HCT116 (cell line): Measurements from ENCODE around the gene ATG4B. TPM values are rescaled to one million over a fixed set of nuclear protein-coding genes. Genes with fewer than 3 reads are reported as not detected.

Experiments used
- ATAC-seq: fragments of 200-7000 bp; cut with Tn5 transposase; 2 replicates; pipeline ENCODE4 v1.9.1; 2020; ENCODE audit warnings: mild to moderate bottlenecking, moderate library complexity
- BruUV-seq: library from RNA; stranded (reverse); fragments of 400-500 nt; replicated peaks from 2 replicates; lab custom pipeline; 2021; lab: Mats Ljungman, UMichigan
- CTCF ChIA-PET: fragments of 300-600 bp; sonication (Branson Sonifier 250); formaldehyde crosslinking; loops from one replicate; lab custom pipeline; 2021; ENCODE audit warnings: antibody characterized with exemption; lab: Charles Lee
- POLR2A ChIA-PET: fragments of 300-600, 350-600 bp; sonication (Branson Sonifier 250); formaldehyde crosslinking; loops from one replicate; lab custom pipeline; 2021; ENCODE audit warnings: antibody characterized with exemption; lab: Charles Lee
- RAD21 ChIA-PET, 2 experiments: fragments of 300-600 bp; sonication (Branson Sonifier 250); formaldehyde crosslinking; loops; one replicate each; lab custom pipeline; 2023; ENCODE audit warnings: low total read pairs in 2 of 2; ENCODE audit not compliant: uncharacterized antibody in 2 of 2, unreplicated experiment in 2 of 2, low non-redundant PET in 1 of 2; lab: Charles Lee
- DNase-seq: peaks from one replicate; pipeline ENCODE4 v3.0.0-alpha.2; 2010; ENCODE audit warnings: low read depth, low spot score
- H2AFZ ChIP-seq: fragments of 200-600 bp; shearing (Covaris generic), sonication (generic); 2 replicates; pipeline ENCODE4 v1.6.1; 2017; ENCODE audit warnings: low read depth, mixed run types, mixed read lengths, antibody characterized with exemption, low read length; ENCODE audit not compliant: poor library complexity, severe bottlenecking
- H3K27ac ChIP-seq: 2 replicates; pipeline ENCODE4 v1.5.1; 2012; ENCODE audit warnings: low read depth, low read length
- H3K27me3 ChIP-seq: fragments of 200-600 bp; sonication (generic); 2 replicates; pipeline ENCODE4 v1.6.1; 2016; ENCODE audit warnings: mixed run types, low read length, mixed read lengths; ENCODE audit not compliant: insufficient read depth
- H3K36me3 ChIP-seq, 2 experiments: fragments of 200-500 bp in 1 of 2; fragments of 200-600 bp in 1 of 2; sonication (Bioruptor generic) in 1 of 2; sonication (generic) in 1 of 2; 2 replicates each; pipeline versions ENCODE4 v1.5.1 to v1.6.1; 2014 to 2016; ENCODE audit warnings: low read length in 2 of 2, inconsistent platforms in 1 of 2, mixed read lengths in 1 of 2, mixed run types in 1 of 2; ENCODE audit not compliant: insufficient read depth in 2 of 2, control insufficient read depth in 1 of 2
- H3K4me1 ChIP-seq, 2 experiments: fragments of 200-600 bp in 1 of 2; sonication (generic) in 1 of 2; 2 replicates each; pipeline versions ENCODE4 v1.5.1 to v1.6.1; 2012 to 2017; ENCODE audit warnings: low read length in 2 of 2, inconsistent platforms in 1 of 2, mild to moderate bottlenecking in 1 of 2, mixed read lengths in 1 of 2, mixed run types in 1 of 2, moderate library complexity in 1 of 2; ENCODE audit not compliant: insufficient read depth in 2 of 2, control insufficient read depth in 1 of 2
- H3K4me2 ChIP-seq: fragments of 200-600 bp; sonication (generic); 2 replicates; pipeline ENCODE4 v1.6.1; 2017; ENCODE audit warnings: mixed run types, low read length, mixed read lengths
- H3K4me3 ChIP-seq, 2 experiments: fragments of 200-600 bp in 1 of 2; sonication (generic) in 1 of 2; replicated peaks in 1 of 2; 2 replicates each; pipeline ENCODE4 v1.5.1; 2011 to 2016; ENCODE audit warnings: low read length in 2 of 2, control low read depth in 1 of 2, low read depth in 1 of 2, mild to moderate bottlenecking in 1 of 2, mixed read lengths in 1 of 2, mixed run types in 1 of 2
- H3K79me2 ChIP-seq: fragments of 200-600 bp; sonication (generic); 2 replicates; pipeline ENCODE4 v1.6.1; 2017; ENCODE audit warnings: mild to moderate bottlenecking, mixed run types, low read length, moderate library complexity, mixed read lengths; ENCODE audit not compliant: insufficient read depth
- H3K9ac ChIP-seq: fragments of 200-600 bp; sonication (generic); 2 replicates; pipeline ENCODE4 v1.6.1; 2016; ENCODE audit warnings: low read length, mixed read lengths
- H3K9me2 ChIP-seq: fragments of 200-600 bp; sonication (generic), shearing (Covaris generic); 2 replicates; pipeline ENCODE4 v1.6.1; 2017; ENCODE audit warnings: mixed run types, mild to moderate bottlenecking, moderate library complexity; ENCODE audit not compliant: insufficient read depth
- H3K9me3 ChIP-seq, 2 experiments: fragments of 200-500 bp in 1 of 2; fragments of 200-600 bp in 1 of 2; sonication (Bioruptor generic) in 1 of 2; sonication (generic) in 1 of 2; 2 replicates each; pipeline ENCODE4 v1.6.1; 2014 to 2017; ENCODE audit warnings: low read length in 2 of 2, mixed read lengths in 2 of 2, inconsistent platforms in 1 of 2, low read depth in 1 of 2, mild to moderate bottlenecking in 1 of 2, mixed run types in 1 of 2, moderate library complexity in 1 of 2; ENCODE audit not compliant: control insufficient read depth in 1 of 2, insufficient read depth in 1 of 2
- H4K20me1 ChIP-seq: fragments of 200-600 bp; sonication (generic), shearing (Covaris generic); 2 replicates; pipeline ENCODE4 v1.6.1; 2017; ENCODE audit warnings: mixed run types, mild to moderate bottlenecking, moderate library complexity; ENCODE audit not compliant: insufficient read depth
- JUND ChIP-seq: IDR thresholded peaks from 2 replicates; pipeline ENCODE4 v1.6.1; 2012
- MAX ChIP-seq: IDR thresholded peaks from 2 replicates; pipeline ENCODE4 v1.6.1; 2012
- POLR2A ChIP-seq: IDR thresholded peaks from 2 replicates; pipeline ENCODE4 v1.7.0; 2011; ENCODE audit warnings: borderline replicate concordance; ENCODE audit not compliant: insufficient read depth, insufficient read length; ENCODE audit errors: extremely low read depth
- YY1 ChIP-seq: IDR thresholded peaks from 2 replicates; pipeline ENCODE4 v1.6.1; 2011; ENCODE audit warnings: low read length, low read depth, moderate library complexity, mild to moderate bottlenecking; ENCODE audit not compliant: insufficient replicate concordance; ENCODE audit errors: extremely low read depth
- intact Hi-C: fragments of 100-400 bp; cut with micrococcal nuclease; formaldehyde crosslinking; loops from 2 replicates; pipeline ENCODE4 v1.10.0; 2022
- total RNA-seq: library from RNA; stranded (reverse); gene quantifications from one replicate; pipeline ENCODE4 v1.2.1, GENCODE V29; 2021; ENCODE audit not compliant: unreplicated experiment
- TF ChIP-seq, protein P1 (sequence below), 3 experiments: fragments of 200-600 bp in 1 of 3; sonication (generic) in 1 of 3; IDR thresholded peaks in 2 of 3; conservative IDR thresholded peaks in 1 of 3; 2 replicates each; pipeline ENCODE4 v1.5.1; 2012 to 2017; ENCODE audit warnings: low read depth in 2 of 3, low read length in 2 of 3, antibody characterized with exemption in 1 of 3, borderline replicate concordance in 1 of 3, control low read depth in 1 of 3, mild to moderate bottlenecking in 1 of 3, mixed read lengths in 1 of 3, mixed run types in 1 of 3, moderate library complexity in 1 of 3; ENCODE audit not compliant: insufficient read depth in 1 of 3

The ATG4B gene
- total RNA-seq, 1 experiment from 2014 or later = 87.4 TPM

DNA sequence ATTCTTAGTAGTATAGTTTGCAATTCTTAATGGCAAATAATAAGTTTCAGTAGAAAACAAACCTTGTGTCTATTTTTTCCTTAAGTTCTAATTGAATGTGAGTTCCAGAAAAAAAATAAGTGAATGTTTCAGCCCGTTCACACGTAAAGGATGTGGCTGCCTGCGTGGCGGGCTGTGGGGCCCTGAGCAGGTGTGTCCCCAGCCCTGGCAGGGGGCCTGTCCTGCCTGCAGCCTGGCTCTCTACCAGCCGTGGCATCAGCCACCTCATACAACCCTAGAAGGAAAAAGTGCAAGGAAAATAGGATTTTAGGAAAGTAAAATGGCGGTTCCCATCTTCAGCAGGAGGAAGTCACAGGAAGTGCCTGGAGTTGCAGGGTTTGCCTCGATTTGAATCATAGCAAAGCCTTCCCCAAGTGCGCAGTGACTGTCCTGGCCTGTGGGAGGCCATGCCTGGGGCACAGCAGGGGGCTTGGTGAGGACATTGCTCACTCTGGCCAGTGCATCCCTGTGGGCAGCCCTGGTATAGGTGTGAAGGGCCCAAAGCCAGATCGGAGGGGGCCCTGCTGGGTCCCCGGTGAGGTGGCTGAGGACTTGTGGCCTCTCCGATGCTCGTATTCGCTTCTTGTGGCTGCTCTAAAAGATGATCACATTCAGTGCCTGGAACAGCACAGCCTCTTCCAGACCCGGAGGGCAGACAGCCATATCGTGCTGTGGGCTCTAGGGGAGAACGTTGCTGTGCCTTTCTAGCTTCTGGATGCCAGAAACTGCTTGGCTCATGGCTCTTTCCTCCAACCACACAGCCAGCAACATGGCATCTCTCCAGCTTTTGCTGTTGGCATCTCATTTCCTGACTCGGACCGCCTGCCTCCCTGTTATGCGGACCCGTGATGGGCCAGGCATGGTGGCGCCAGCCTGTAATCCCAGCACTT lies 36.6 kb downstream of the ATG4B start:
- Histone ChIP-seq H2AFZ (no peak overlapping the region), H3K27ac (no peak overlapping the region; the same call in 1 of the 2 replicates), H3K79me2 (no peaks in the 10 kb centered on the region), H3K4me3 (no peak overlapping the region), H3K9me3 (no peaks in the 10 kb centered on the region), H3K9me2 (no peaks in the 10 kb centered on the region), H3K36me3 (peaks cover 9 to 19% of the 10 kb centered on the region in 2 experiments), H3K4me1 (peaks cover 0 to 3% of the 10 kb centered on the region in 2 experiments; a peak in 2 of 4 replicates), H3K4me2 (no peak overlapping the region), H3K9ac (no peak overlapping the region), H3K27me3 (no peaks in the 10 kb centered on the region), H4K20me1 (no peaks in the 10 kb centered on the region)
- RAD21 ChIA-PET = no interaction called here
- BruUV-seq = no TSS peak
- POLR2A ChIA-PET = no interaction called here
- ATAC-seq = peak; percentile 72
- CTCF ChIA-PET = no interaction called here
- intact Hi-C loops = no loop called here
- TF ChIP-seq MAX = no peak
- TF ChIP-seq, protein P1, sequence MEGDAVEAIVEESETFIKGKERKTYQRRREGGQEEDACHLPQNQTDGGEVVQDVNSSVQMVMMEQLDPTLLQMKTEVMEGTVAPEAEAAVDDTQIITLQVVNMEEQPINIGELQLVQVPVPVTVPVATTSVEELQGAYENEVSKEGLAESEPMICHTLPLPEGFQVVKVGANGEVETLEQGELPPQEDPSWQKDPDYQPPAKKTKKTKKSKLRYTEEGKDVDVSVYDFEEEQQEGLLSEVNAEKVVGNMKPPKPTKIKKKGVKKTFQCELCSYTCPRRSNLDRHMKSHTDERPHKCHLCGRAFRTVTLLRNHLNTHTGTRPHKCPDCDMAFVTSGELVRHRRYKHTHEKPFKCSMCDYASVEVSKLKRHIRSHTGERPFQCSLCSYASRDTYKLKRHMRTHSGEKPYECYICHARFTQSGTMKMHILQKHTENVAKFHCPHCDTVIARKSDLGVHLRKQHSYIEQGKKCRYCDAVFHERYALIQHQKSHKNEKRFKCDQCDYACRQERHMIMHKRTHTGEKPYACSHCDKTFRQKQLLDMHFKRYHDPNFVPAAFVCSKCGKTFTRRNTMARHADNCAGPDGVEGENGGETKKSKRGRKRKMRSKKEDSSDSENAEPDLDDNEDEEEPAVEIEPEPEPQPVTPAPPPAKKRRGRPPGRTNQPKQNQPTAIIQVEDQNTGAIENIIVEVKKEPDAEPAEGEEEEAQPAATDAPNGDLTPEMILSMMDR (IDR thresholded peaks at IDR 0.05 in 2 of 3, conservative IDR thresholded peaks at IDR 0.05 in 1 of 3; ENCODE audit: borderline replicate concordance in 1 of 3, insufficient read depth in 1 of 3, low read depth in 2 of 3, low read length in 2 of 3) = peak in 2 of 3 experiments; percentile 33 to 40; a peak in 3 of 6 replicates
- no peak for DNase-seq

GRCh38 chr2:241675885-241676284 lies 38.4 kb downstream of the ATG4B start:
- peaks cover 10% of the 10 kb centered on the region; the same call in 1 of the 2 replicates for H3K79me2 ChIP-seq
- H3K9me2 ChIP-seq = no peaks in the 10 kb centered on the region
- TF ChIP-seq POLR2A = no peak
- TF ChIP-seq YY1 = no peak
- no peak for TF ChIP-seq JUND
- H4K20me1 ChIP-seq = no peaks in the 10 kb centered on the region
- H3K36me3 ChIP-seq = peaks cover 22 to 24% of the 10 kb centered on the region in 2 experiments
- no peak overlapping the region for H3K4me3 ChIP-seq
- RAD21 ChIA-PET = no interaction called here
- CTCF ChIA-PET = no interaction called here
- no peak overlapping the region for H3K27ac ChIP-seq
- DNase-seq = no peak
- BruUV-seq = no TSS peak
- H3K27me3 ChIP-seq = no peaks in the 10 kb centered on the region
- H3K9me3 ChIP-seq = no peaks in the 10 kb centered on the region
- H3K4me1 ChIP-seq = peaks cover 0 to 3% of the 10 kb centered on the region in 2 experiments; a peak in 2 of 4 replicates
- no peak for ATAC-seq
- POLR2A ChIA-PET = no interaction called here
- H3K9ac ChIP-seq = no peak overlapping the region
- no peak overlapping the region for H3K4me2 ChIP-seq
- H2AFZ ChIP-seq = no peak overlapping the region
- intact Hi-C loops = no loop called here
